HepG2 (cell line): Measurements from ENCODE around the gene MISFA. TPM values are rescaled to one million over a fixed set of nuclear protein-coding genes. Genes with fewer than 3 reads are reported as not detected.

Source experiments
- ATAC-seq: fragments of 200-7000 bp; cut with Tn5 transposase; 3 replicates; pipeline ENCODE4 v1.9.1; 2020; ENCODE audit warnings: mild to moderate bottlenecking, moderate library complexity
- BruUV-seq: library from RNA; stranded (reverse); fragments of 400-500 nt; replicated peaks from 2 replicates; lab custom pipeline; 2021; lab: Mats Ljungman, UMichigan
- CTCF ChIA-PET: fragments of 300-600 bp; formaldehyde crosslinking; extraction: SDS; loops from one replicate; lab custom pipeline; 2021; ENCODE audit warnings: low total read pairs, inconsistent platforms, low intra/inter-chr PET ratio; lab: Yijun Ruan, JAX
- POLR2A ChIA-PET: fragments of 350-600 bp; sonication (Branson Sonifier 250); formaldehyde crosslinking; loops from one replicate; lab custom pipeline; 2020; ENCODE audit warnings: antibody characterized with exemption, inconsistent platforms; lab: Yijun Ruan, JAX
- DNase-seq: peaks from one replicate; pipeline ENCODE4 v3.0.0-alpha.2; 2015; ENCODE audit warnings: low spot score
- FAIRE-seq: peaks from 3 replicates; lab custom pipeline; 2011; peaks lifted over from hg19 to GRCh38; lab: Jason Lieb, UNC
- H2AFZ ChIP-seq: one replicate; pipeline ENCODE4 v1.6.1; 2011; ENCODE audit warnings: low read length, inconsistent platforms
- H3K27ac ChIP-seq: fragments of 300-600 bp; 3 replicates; pipeline ENCODE4 v1.8.0; 2011; ENCODE audit warnings: mixed run types, mild to moderate bottlenecking, mixed read lengths, low read length, inconsistent platforms; ENCODE audit not compliant: insufficient read depth; ENCODE audit errors: extremely low read length
- H3K27me3 ChIP-seq, 2 experiments: fragments of 200-600 bp in 1 of 2; 2 replicates in 1 of 2; 3 replicates in 1 of 2; pipeline versions ENCODE4 v1.6.0 to v1.8.0; 2011; ENCODE audit warnings: low read length in 2 of 2, mild to moderate bottlenecking in 2 of 2, moderate library complexity in 2 of 2, inconsistent platforms in 1 of 2; ENCODE audit not compliant: insufficient read depth in 2 of 2, control insufficient read depth in 1 of 2
- H3K36me3 ChIP-seq, 2 experiments: fragments of 200-600 bp in 1 of 2; replicated peaks in 1 of 2; 2 replicates in 1 of 2; 3 replicates in 1 of 2; pipeline versions ENCODE4 v1.5.1 to v1.8.0; 2011; ENCODE audit warnings: low read length in 2 of 2, inconsistent platforms in 1 of 2; ENCODE audit not compliant: insufficient read depth in 2 of 2, control insufficient read depth in 1 of 2
- H3K4me1 ChIP-seq: 2 replicates; pipeline ENCODE4 v1.5.1; 2012; ENCODE audit warnings: low read length, inconsistent platforms; ENCODE audit not compliant: insufficient read depth
- H3K4me2 ChIP-seq: 2 replicates; pipeline ENCODE4 v1.6.0; 2011; ENCODE audit warnings: low read depth, low read length, inconsistent platforms
- H3K4me3 ChIP-seq, 3 experiments: fragments of 200-600 bp in 1 of 3; sonication (generic), shearing (Covaris generic) in 1 of 3; replicated peaks in 1 of 3; 2 replicates each; pipeline ENCODE4 v1.5.1; 2011 to 2016; ENCODE audit warnings: low read length in 3 of 3, inconsistent platforms in 2 of 3, low read depth in 2 of 3, mild to moderate bottlenecking in 2 of 3, control low read depth in 1 of 3, mixed read lengths in 1 of 3; ENCODE audit not compliant: insufficient read depth in 1 of 3
- H3K79me2 ChIP-seq: one replicate; pipeline ENCODE4 v1.6.1; 2011; ENCODE audit warnings: low read length, inconsistent platforms; ENCODE audit not compliant: insufficient read depth
- H3K9ac ChIP-seq: 2 replicates; pipeline ENCODE4 v1.6.0; 2011; ENCODE audit warnings: mild to moderate bottlenecking, low read depth, low read length, inconsistent platforms; ENCODE audit not compliant: insufficient read depth
- H3K9me3 ChIP-seq: 2 replicates; pipeline ENCODE4 v1.5.1; 2012; ENCODE audit warnings: mild to moderate bottlenecking, low read length
- H4K20me1 ChIP-seq: 2 replicates; pipeline ENCODE4 v1.6.0; 2011; ENCODE audit warnings: inconsistent platforms, mild to moderate bottlenecking, low read length, moderate library complexity; ENCODE audit not compliant: insufficient read depth
- CREB1 ChIP-seq, 2 experiments: fragments of 450-650 bp in 1 of 2; IDR thresholded peaks; 2 replicates each; pipeline ENCODE4 v1.6.1; 2016 to 2017; ENCODE audit warnings: control low read depth in 1 of 2, mild to moderate bottlenecking in 1 of 2, missing compliant biosample characterization in 1 of 2, missing genetic modification characterization in 1 of 2
- FOXO1 ChIP-seq: sonication (generic); formaldehyde crosslinking; IDR thresholded peaks from 2 replicates; pipeline ENCODE4 v1.4.0; 2020; ENCODE audit warnings: missing genetic modification reagents
- GATAD2A ChIP-seq: IDR thresholded peaks from 2 replicates; pipeline ENCODE4 v1.6.1; 2016
- JUND ChIP-seq: sonication (generic); formaldehyde crosslinking; IDR thresholded peaks from 2 replicates; pipeline ENCODE4 v1.8.0; 2022; ENCODE audit warnings: mild to moderate bottlenecking, missing genetic modification reagents
- KLF6 ChIP-seq: IDR thresholded peaks from 2 replicates; pipeline ENCODE4 v1.8.0; 2016; ENCODE audit warnings: missing biosample characterization, missing genetic modification reagents
- RFXAP ChIP-seq: sonication (generic); formaldehyde crosslinking; IDR thresholded peaks from 2 replicates; pipeline ENCODE4 v1.4.0; 2020; ENCODE audit warnings: missing genetic modification reagents, borderline replicate concordance
- SP5 ChIP-seq: IDR thresholded peaks from 2 replicates; pipeline ENCODE4 v1.6.1; 2016; ENCODE audit warnings: low read depth, borderline replicate concordance
- TCF12 ChIP-seq, 2 experiments: fragments of 450-650 bp in 1 of 2; sonication (generic) in 1 of 2; formaldehyde crosslinking in 1 of 2; IDR thresholded peaks; 2 replicates each; pipeline versions ENCODE4 v1.6.1 to v1.8.0; 2017 to 2022; ENCODE audit warnings: antibody characterized with exemption in 1 of 2, mild to moderate bottlenecking in 1 of 2, missing genetic modification reagents in 1 of 2, moderate library complexity in 1 of 2
- YEATS4 ChIP-seq: sonication (generic); formaldehyde crosslinking; IDR thresholded peaks from 2 replicates; pipeline ENCODE4 v1.4.0; 2020; ENCODE audit warnings: missing genetic modification reagents, borderline replicate concordance
- ZNF776 ChIP-seq: sonication (generic); formaldehyde crosslinking; IDR thresholded peaks from 2 replicates; pipeline ENCODE4 v1.4.0; 2020; ENCODE audit warnings: mild to moderate bottlenecking, missing genetic modification reagents
- WGBS: methylation state at CpG from one replicate; pipeline ENCODE4 v1.1.6; 2017; ENCODE audit warnings: low lambda C conversion rate; 5-methylcytosine and 5-hydroxymethylcytosine counted together
- in situ Hi-C: cut with HindIII; loops from 2 replicates; pipeline ENCODE4 v1.10.0; 2017; ENCODE audit warnings: low pct_unique_long_range_greater_than_20kb; ENCODE audit not compliant: extremely low pct_ligation_motif_present
- intact Hi-C: fragments of 100-400 bp; cut with micrococcal nuclease; formaldehyde crosslinking; loops from one replicate; pipeline ENCODE4 v1.10.0; 2022; ENCODE audit not compliant: unreplicated experiment
- polyA plus RNA-seq, 8 experiments: library from polyadenylated mRNA; depleted of rRNA in 3 of 8; stranded (reverse) in 7 of 8; unstranded in 1 of 8; fragments of >200 nt; fragmentation: Illumina TruSeq in 4 of 8; extraction: Trizol in 4 of 8; gene quantifications; 2 replicates each; pipeline versions ENCODE4 v1.2.1 to v1.2.3, GENCODE V29; 2011 to 2016; ENCODE audit warnings: low read depth in 4 of 8, missing spikeins in 1 of 8, mixed read lengths in 1 of 8; ENCODE audit not compliant: insufficient read depth in 1 of 8
- total RNA-seq, 5 experiments: library from RNA; depleted of rRNA; stranded (reverse); fragments of >200 nt; fragmentation: Illumina TruSeq; extraction: Trizol; gene quantifications; 2 replicates each; pipeline ENCODE4 v1.2.3, GENCODE V29; 2016; ENCODE audit warnings: low read depth in 1 of 5
- TF ChIP-seq, protein P1 (sequence below): IDR thresholded peaks from 2 replicates; pipeline ENCODE4 v1.4.0; 2020; ENCODE audit warnings: mild to moderate bottlenecking, missing genetic modification reagents
- TF ChIP-seq, protein P2 (sequence below): sonication (generic); formaldehyde crosslinking; conservative IDR thresholded peaks from 2 replicates; pipeline ENCODE4 v1.4.0; 2020; ENCODE audit warnings: missing genetic modification reagents
- TF ChIP-seq, protein P3 (sequence below): sonication (generic); formaldehyde crosslinking; conservative IDR thresholded peaks from 2 replicates; pipeline ENCODE4 v1.5.0; 2020; ENCODE audit warnings: missing genetic modification reagents

MISFA gene
- total and polyA plus RNA-seq, 2 of the 13 experiments (the other 11 are each of a cell fraction or from before 2014, with no cell fraction given), result 1.4 to 5.4 TPM

DNA sequence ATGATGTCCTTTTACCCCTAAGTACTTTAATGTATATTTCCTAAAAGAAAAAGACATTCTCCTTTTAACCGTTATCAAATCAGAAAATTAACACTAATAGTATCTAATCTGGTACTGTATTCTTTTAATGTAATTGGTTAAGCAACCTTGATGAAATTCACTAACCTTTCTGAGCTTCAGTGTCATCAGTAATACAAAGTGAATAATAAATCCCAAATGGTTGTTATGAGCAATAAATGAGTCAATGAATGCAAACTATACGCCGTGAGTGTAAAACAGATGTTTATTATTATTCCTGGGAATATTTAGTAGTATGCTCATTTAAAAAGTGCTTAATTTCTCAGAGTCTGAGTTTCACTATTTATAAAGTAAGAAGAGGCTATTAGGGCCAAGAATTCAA, 32.5 kb upstream of the MISFA start:
- H3K4me1 ChIP-seq, result no peaks in the 10 kb centered on the region
- 97% methylated on average over 3 of the region's 3 CpGs for WGBS
- ChIA-PET POLR2A (no interaction called here), CTCF (no interaction called here)
- DNase-seq (no peak), FAIRE-seq (no peak), ATAC-seq (no peak)
- no peaks in the 10 kb centered on the region for H3K9me3 ChIP-seq
- BruUV-seq, result no TSS peak
- in situ Hi-C loops (no loop called here), intact Hi-C loops (no loop called here)
- no peak overlapping the region for H3K9ac ChIP-seq
- H3K36me3 ChIP-seq, result peaks cover 3 to 14% of the 10 kb centered on the region in 2 experiments
- no peak overlapping the region for H2AFZ ChIP-seq
- H3K4me3 ChIP-seq, result no peak overlapping the region
- H3K27me3 ChIP-seq, result no peaks in the 10 kb centered on the region
- H3K4me2 ChIP-seq, result no peak overlapping the region
- H3K79me2 ChIP-seq, result no peaks in the 10 kb centered on the region
- H4K20me1 ChIP-seq, result no peaks in the 10 kb centered on the region
- H3K27ac ChIP-seq, result no peak overlapping the region
- TF ChIP-seq RFXAP (no peak), KLF6 (CRISPR knock-in tag) (no peak), FOXO1 (no peak), YEATS4 (CRISPR knock-in tag) (no peak), ZNF776 (CRISPR knock-in tag) (no peak), JUND (CRISPR knock-in tag) (no peak), GATAD2A (CRISPR knock-in tag) (no peak), TCF12 (IDR thresholded peaks at IDR 0.05) (no peak), TCF12 (CRISPR knock-in tag; IDR thresholded peaks at IDR 0.05) (no peak), CREB1 (IDR thresholded peaks at IDR 0.05) (no peak), CREB1 (CRISPR knock-in tag; IDR thresholded peaks at IDR 0.05) (no peak), SP5 (no peak)
- TF ChIP-seq, protein P1, sequence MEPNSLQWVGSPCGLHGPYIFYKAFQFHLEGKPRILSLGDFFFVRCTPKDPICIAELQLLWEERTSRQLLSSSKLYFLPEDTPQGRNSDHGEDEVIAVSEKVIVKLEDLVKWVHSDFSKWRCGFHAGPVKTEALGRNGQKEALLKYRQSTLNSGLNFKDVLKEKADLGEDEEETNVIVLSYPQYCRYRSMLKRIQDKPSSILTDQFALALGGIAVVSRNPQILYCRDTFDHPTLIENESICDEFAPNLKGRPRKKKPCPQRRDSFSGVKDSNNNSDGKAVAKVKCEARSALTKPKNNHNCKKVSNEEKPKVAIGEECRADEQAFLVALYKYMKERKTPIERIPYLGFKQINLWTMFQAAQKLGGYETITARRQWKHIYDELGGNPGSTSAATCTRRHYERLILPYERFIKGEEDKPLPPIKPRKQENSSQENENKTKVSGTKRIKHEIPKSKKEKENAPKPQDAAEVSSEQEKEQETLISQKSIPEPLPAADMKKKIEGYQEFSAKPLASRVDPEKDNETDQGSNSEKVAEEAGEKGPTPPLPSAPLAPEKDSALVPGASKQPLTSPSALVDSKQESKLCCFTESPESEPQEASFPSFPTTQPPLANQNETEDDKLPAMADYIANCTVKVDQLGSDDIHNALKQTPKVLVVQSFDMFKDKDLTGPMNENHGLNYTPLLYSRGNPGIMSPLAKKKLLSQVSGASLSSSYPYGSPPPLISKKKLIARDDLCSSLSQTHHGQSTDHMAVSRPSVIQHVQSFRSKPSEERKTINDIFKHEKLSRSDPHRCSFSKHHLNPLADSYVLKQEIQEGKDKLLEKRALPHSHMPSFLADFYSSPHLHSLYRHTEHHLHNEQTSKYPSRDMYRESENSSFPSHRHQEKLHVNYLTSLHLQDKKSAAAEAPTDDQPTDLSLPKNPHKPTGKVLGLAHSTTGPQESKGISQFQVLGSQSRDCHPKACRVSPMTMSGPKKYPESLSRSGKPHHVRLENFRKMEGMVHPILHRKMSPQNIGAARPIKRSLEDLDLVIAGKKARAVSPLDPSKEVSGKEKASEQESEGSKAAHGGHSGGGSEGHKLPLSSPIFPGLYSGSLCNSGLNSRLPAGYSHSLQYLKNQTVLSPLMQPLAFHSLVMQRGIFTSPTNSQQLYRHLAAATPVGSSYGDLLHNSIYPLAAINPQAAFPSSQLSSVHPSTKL, result no peak
- TF ChIP-seq, protein P2, sequence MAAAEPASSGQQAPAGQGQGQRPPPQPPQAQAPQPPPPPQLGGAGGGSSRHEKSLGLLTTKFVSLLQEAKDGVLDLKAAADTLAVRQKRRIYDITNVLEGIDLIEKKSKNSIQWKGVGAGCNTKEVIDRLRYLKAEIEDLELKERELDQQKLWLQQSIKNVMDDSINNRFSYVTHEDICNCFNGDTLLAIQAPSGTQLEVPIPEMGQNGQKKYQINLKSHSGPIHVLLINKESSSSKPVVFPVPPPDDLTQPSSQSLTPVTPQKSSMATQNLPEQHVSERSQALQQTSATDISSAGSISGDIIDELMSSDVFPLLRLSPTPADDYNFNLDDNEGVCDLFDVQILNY (CRISPR knock-in tag), result no peak
- TF ChIP-seq, protein P3, sequence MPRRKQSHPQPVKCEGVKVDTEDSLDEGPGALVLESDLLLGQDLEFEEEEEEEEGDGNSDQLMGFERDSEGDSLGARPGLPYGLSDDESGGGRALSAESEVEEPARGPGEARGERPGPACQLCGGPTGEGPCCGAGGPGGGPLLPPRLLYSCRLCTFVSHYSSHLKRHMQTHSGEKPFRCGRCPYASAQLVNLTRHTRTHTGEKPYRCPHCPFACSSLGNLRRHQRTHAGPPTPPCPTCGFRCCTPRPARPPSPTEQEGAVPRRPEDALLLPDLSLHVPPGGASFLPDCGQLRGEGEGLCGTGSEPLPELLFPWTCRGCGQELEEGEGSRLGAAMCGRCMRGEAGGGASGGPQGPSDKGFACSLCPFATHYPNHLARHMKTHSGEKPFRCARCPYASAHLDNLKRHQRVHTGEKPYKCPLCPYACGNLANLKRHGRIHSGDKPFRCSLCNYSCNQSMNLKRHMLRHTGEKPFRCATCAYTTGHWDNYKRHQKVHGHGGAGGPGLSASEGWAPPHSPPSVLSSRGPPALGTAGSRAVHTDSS (CRISPR knock-in tag), result no peak
